HG03460 (cell line): ENCODE data around the gene JPH3.

Experiments used
- ATAC-seq: cut with Tn5 transposase; IDR thresholded peaks from one replicate; pipeline ENCODE4 v1.9.1; 2021; ENCODE audit not compliant: unreplicated experiment

JPH3 gene

GRCh38 chr16:87733190-87733589 is 130.9 kb downstream of the JPH3 start:
- ATAC-seq = no peak

GRCh38 chr16:87734644-87735043 is 132.3 kb downstream of the JPH3 start:
- ATAC-seq = no peak

GRCh38 chr16:87735270-87736007 is 133.1 kb downstream of the JPH3 start:
- no peak for ATAC-seq

DNA sequence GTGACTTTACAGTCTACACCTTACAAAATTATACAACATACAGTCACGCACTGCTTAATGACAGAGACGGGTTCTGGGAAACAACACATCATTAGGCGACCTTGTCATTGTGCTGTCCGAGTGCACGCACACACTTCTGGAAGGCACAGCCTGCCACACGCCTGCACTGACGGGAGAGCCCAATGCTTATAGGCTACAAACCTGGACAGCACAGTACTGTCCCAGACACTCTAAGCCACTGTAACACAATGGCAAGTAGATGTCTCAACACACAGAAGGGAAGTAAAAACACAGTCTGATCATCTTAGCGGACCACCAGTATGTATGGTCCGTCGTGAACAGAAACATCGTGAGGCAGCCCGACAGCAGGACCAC is 133.7 kb downstream of the JPH3 start:
- no peak for ATAC-seq

- no peak for ATAC-seq
These were observed 137.5 kb downstream of the JPH3 start for GRCh38 chr16:87739801-87740200.

GRCh38 chr16:87740441-87740840 is 138.1 kb downstream of the JPH3 start:
- ATAC-seq = no peak

DNA sequence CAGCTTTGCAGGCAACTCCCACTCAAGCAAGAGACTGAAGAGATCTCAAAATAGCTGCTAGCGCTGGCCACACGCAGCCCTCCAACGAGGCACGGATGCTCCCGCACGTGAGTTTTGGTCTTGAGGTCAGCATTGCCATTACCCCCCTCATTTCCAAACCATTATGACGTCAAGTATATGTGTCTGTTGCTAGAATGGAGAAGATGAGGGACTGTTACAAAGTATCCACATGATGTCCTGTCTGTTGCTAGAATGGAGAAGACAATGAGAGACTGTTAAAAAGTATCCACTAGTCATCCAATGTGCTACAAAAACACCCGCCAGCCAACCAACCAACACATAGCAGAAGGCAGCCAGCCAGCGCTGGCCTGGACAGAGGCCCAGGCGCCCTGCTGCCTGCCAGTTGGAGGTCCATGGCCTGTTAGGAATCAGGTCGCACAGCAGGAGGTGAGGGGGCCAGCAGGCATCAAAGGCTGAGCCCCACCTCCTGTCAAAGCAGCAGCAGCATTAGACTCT is 138.7 kb downstream of the JPH3 start:
- ATAC-seq = no peak

GRCh38 chr16:87741700-87742415 is 139.6 kb downstream of the JPH3 start:
- no peak for ATAC-seq

DNA sequence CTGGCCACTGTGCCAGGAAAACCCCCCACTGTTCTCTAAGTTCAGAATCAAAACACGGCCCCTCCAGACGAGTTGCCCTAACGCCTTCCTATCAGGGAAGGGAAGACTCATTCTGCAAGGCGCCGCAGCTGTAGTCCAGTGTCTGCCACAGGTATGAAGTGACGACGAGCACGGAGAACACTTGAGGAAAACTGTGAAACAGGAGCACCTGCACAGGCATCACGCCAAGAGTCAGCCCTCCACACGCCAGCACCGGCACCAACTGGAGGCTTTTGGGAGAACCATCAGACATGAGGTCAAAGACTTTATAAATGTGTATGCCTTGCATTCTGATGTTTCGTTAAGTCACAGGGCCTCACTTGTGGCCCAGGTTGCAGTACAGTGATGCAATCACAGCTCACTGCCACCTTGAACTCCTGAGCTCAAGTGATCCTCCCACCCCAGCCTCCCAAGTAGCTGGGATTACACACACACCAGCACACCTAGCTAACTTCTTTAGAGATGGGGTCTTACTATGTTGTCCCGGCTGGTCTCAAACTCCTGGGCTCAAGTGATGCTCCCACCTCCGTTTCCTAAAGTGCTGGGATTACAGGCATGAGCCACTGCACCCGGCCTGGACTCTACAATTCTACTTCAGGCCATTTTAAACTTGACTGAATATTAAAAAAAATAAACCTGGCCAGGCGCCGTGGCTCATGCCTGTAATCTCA is 140.6 kb downstream of the JPH3 start:
- ATAC-seq = no peak

DNA sequence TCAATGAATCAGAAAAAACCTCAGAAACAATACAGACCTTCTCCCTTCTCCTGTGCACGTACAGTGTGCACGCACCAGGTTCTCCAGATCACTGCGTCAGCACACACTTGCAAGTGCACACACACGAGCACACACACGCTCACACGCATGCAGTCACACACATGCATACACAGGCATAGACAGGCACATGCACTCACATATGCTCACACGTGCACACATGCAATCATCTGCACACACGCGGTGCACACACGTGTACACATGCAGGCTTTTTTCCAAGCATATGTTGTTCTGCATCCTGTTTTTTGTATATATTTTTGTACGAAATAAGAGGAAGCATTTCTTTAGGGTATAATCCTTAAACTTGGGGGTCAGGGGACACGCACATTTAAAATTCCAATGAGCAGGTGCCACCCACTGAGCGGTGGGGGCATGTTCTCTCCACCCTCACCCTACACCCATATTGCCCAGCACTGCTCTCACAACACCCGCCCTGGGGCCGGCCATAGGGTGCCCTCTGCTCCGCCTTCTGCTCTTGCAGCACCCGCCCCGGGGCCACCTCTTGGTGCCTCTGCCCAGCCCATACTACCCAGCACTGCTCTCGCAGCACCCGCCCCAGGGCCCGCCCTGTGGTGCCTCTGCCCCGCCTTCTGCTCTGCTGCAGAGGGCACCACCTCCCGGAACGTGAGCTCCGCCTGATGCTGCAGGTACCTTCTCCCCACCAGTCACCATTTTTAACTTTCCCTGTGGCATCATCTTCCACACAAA is 142.6 kb downstream of the JPH3 start:
- ATAC-seq = no peak

- ATAC-seq = no peak
These were observed 143.9 kb downstream of the JPH3 start for GRCh38 chr16:87746178-87746577.
